Gastroesophageal sphincter (tissue), 4 donors: ENCODE results near the gene ARF1. TPM values are rescaled to one million over a fixed set of nuclear protein-coding genes. Genes with fewer than 3 reads are reported as not detected.

Experiments used
- ATAC-seq: fragments of 150-250 bp; one replicate; pipeline ENCODE4 v1.9.1; 2016; ENCODE audit warnings: mild to moderate bottlenecking, moderate library complexity
- H3K27ac ChIP-seq, 4 donors: fragments of 200-600 bp; sonication (generic) in 3 of 4; 1 replicate in 3 of 4; 2 replicates in 1 of 4; pipeline ENCODE4 v1.5.1; 2016 to 2019
- H3K27me3 ChIP-seq: fragments of 200-600 bp; sonication (generic); one replicate; pipeline ENCODE4 v1.5.1; 2019
- H3K36me3 ChIP-seq, 2 donors: fragments of 200-600 bp; sonication (generic); one replicate each; pipeline ENCODE4 v1.5.1; 2019; ENCODE audit warnings: control low read depth in 1 of 2
- H3K4me1 ChIP-seq, 3 donors: fragments of 200-600 bp; sonication (generic); 1 replicate in 2 of 3; 2 replicates in 1 of 3; pipeline ENCODE4 v1.5.1; 2016 to 2019; ENCODE audit warnings: control low read depth in 2 of 3
- H3K4me3 ChIP-seq, 2 donors: fragments of 200-600 bp; sonication (generic); one replicate each; pipeline ENCODE4 v1.5.1; 2019; ENCODE audit warnings: mild to moderate bottlenecking in 1 of 2, moderate library complexity in 1 of 2
- H3K9me3 ChIP-seq, 3 donors: fragments of 200-600 bp; sonication (generic); one replicate each; pipeline ENCODE4 v1.5.1; 2017 to 2019; ENCODE audit warnings: control low read depth in 2 of 3
- CTCF ChIP-seq, 4 experiments: fragments of 200-600 bp in 2 of 4; fragments of 450-650 bp in 2 of 4; sonication (generic) in 1 of 4; IDR thresholded peaks; one replicate each; pipeline ENCODE4 v1.5.1; 2017 to 2019; ENCODE audit warnings: antibody characterized with exemption in 4 of 4, mild to moderate bottlenecking in 2 of 4, moderate library complexity in 2 of 4
- EP300 ChIP-seq: sonication (generic); formaldehyde crosslinking; IDR thresholded peaks from one replicate; pipeline ENCODE4 v1.6.1; 2017; ENCODE audit warnings: antibody characterized with exemption, mild to moderate bottlenecking
- POLR2A ChIP-seq, 2 donors: fragments of 450-650 bp; IDR thresholded peaks; one replicate each; pipeline ENCODE4 v1.6.1; 2017; ENCODE audit warnings: antibody characterized with exemption in 2 of 2, mild to moderate bottlenecking in 2 of 2, moderate library complexity in 1 of 2
- POLR2AphosphoS5 ChIP-seq: sonication (generic); formaldehyde crosslinking; IDR thresholded peaks from one replicate; pipeline ENCODE4 v1.6.1; 2017; ENCODE audit warnings: antibody characterized with exemption
- WGBS, 2 donors: methylation state at CpG; one replicate each; pipeline ENCODE4 v1.1.5; 2018; ENCODE audit warnings: low coverage in 1 of 2; 5-methylcytosine and 5-hydroxymethylcytosine counted together
- total RNA-seq, 4 donors: library from RNA; depleted of rRNA; stranded (reverse); fragments of >200 nt; gene quantifications; one replicate each; pipeline ENCODE4 v1.1.0, GENCODE V29; 2016

The ARF1 gene
- total RNA-seq, 4 donors from 2014 or later: 256 to 385 (median 303) TPM

- TF ChIP-seq CTCF (IDR thresholded peaks at IDR 0.05) (no peak), POLR2A (IDR thresholded peaks at IDR 0.05) (no peak), POLR2AphosphoS5 (no peak), EP300 (no peak)
- Histone ChIP-seq H3K36me3 (no peaks in the 10 kb centered on the region), H3K27me3 (no peaks in the 10 kb centered on the region), H3K4me1 (peaks cover 5 to 64% (median 47%) of the 10 kb centered on the region in 3 donors), H3K9me3 (no peaks in the 10 kb centered on the region), H3K27ac (peak overlapping the region; percentile 89 to 100 (median 98)), H3K4me3 (peak overlapping the region; percentile 89 to 99)
- WGBS, 2 donors: 0% methylated on average over 14 of the region's 79 CpGs; no CpG with 5 or more reads in 1 of the 2 donors
- peak; percentile 19 for ATAC-seq
Observed at GRCh38 chr1:228082918-228083870, 686 bp downstream of the ARF1 start.

GRCh38 chr1:228083871-228084278 is 1.4 kb downstream of the ARF1 start:
- no peak for TF ChIP-seq EP300
- TF ChIP-seq POLR2AphosphoS5: no peak
- TF ChIP-seq POLR2A (IDR thresholded peaks at IDR 0.05): no peak
- TF ChIP-seq CTCF (IDR thresholded peaks at IDR 0.05): no peak
- no peaks in the 10 kb centered on the region for H3K27me3 ChIP-seq
- peak overlapping the region; percentile 89 to 99 for H3K4me3 ChIP-seq
- ATAC-seq: no peak
- peaks cover 0 to 6% of the 10 kb centered on the region in 2 donors for H3K36me3 ChIP-seq
- peak overlapping the region; percentile 89 to 100 (median 98) for H3K27ac ChIP-seq
- H3K4me1 ChIP-seq: peaks cover 5 to 71% (median 54%) of the 10 kb centered on the region in 3 donors
- WGBS, 2 donors: 0 to 2% methylated on average over 10 to 11 of the region's 17 CpGs
- no peaks in the 10 kb centered on the region for H3K9me3 ChIP-seq

GRCh38 chr1:228084325-228084724 is 1.8 kb downstream of the ARF1 start:
- Histone ChIP-seq H3K4me3 (peak overlapping the region; percentile 89 to 99), H3K4me1 (peaks cover 5 to 76% (median 59%) of the 10 kb centered on the region in 3 donors), H3K36me3 (peaks cover 0 to 7% of the 10 kb centered on the region in 2 donors), H3K9me3 (no peaks in the 10 kb centered on the region), H3K27ac (peak overlapping the region in 3 of 4 donors; percentile 89 to 100 (median 100)), H3K27me3 (no peaks in the 10 kb centered on the region)
- no peak for ATAC-seq
- TF ChIP-seq POLR2A (IDR thresholded peaks at IDR 0.05): no peak
- TF ChIP-seq CTCF (IDR thresholded peaks at IDR 0.05): no peak
- TF ChIP-seq EP300: no peak
- peak; percentile 51 for TF ChIP-seq POLR2AphosphoS5
- WGBS, 2 donors: 7% methylated on average over 3 of the region's 3 CpGs

- 44 to 53% methylated on average over 3 to 5 of the region's 5 CpGs for WGBS, 2 donors
- no peaks in the 10 kb centered on the region for H3K27me3 ChIP-seq
- H3K4me1 ChIP-seq: peaks cover 5 to 80% (median 64%) of the 10 kb centered on the region in 3 donors
- no peaks in the 10 kb centered on the region for H3K9me3 ChIP-seq
- H3K4me3 ChIP-seq: peak overlapping the region in 1 of 2 donors; percentile 99
- peaks cover 0 to 7% of the 10 kb centered on the region in 2 donors for H3K36me3 ChIP-seq
- ATAC-seq: no peak
- peak overlapping the region in 3 of 4 donors; percentile 89 to 100 (median 100) for H3K27ac ChIP-seq
- TF ChIP-seq POLR2A (IDR thresholded peaks at IDR 0.05) (no peak), POLR2AphosphoS5 (no peak), CTCF (IDR thresholded peaks at IDR 0.05) (no peak), EP300 (no peak)
Observed at GRCh38 chr1:228084797-228085196, 2.3 kb downstream of the ARF1 start.
